Kidney epithelial cell (primary cell): ENCODE results near the gene TRMT11. TPM values are rescaled to one million over a fixed set of nuclear protein-coding genes. Genes with fewer than 3 reads are reported as not detected.

Experiments used
- DNase-seq: peaks from one replicate; pipeline ENCODE4 v3.0.0-alpha.2; 2010; ENCODE audit warnings: low read depth
- H3K27me3 ChIP-seq: 2 replicates; pipeline ENCODE4 v1.6.0; 2011; ENCODE audit warnings: low read length; ENCODE audit not compliant: control insufficient read depth, insufficient read depth
- H3K36me3 ChIP-seq: 2 replicates; pipeline ENCODE4 v1.5.1; 2011; ENCODE audit warnings: low read length; ENCODE audit not compliant: control insufficient read depth, insufficient read depth
- H3K4me3 ChIP-seq: 2 replicates; pipeline ENCODE4 v1.5.1; 2011; ENCODE audit warnings: low read depth, mild to moderate bottlenecking, control low read depth, low read length
- total RNA-seq: library from RNA; depleted of rRNA; stranded (reverse); fragments of >200 nt; gene quantifications from 2 replicates; pipeline ENCODE4 v1.2.3, GENCODE V29; 2015
- TF ChIP-seq, protein P1 (sequence below): IDR thresholded peaks from 2 replicates; pipeline ENCODE4 v1.5.1; 2011; ENCODE audit warnings: mild to moderate bottlenecking, moderate library complexity, low read length, control low read depth, inconsistent platforms; ENCODE audit not compliant: insufficient read depth, poor library complexity, severe bottlenecking

TRMT11 gene
- total RNA-seq, 1 donor from 2014 or later = 18.8 TPM

DNA sequence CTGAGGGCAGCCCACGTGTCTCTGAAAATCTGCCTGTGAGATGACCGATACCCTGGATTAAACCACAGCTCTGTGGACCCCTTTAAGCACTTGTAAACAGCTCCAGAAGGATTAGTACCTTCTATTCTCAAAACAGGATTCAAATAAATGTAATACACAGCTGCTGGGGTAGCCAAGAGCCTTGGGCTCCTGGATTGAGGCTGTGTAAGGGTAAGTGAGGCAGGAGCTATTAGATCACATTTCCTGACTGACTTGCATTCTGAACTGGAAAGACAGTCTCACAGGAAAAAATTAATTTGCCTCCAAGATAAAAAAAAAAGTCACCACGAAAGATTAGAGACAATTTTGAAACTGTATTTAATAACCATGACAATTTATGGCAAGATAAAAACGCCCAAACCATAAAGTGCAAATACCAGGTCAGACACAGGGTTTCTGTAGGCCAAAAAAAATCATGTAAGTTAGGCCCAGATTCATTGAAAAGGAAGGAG is 78.0 kb downstream of the TRMT11 start:
- no peak for DNase-seq
- H3K27me3 ChIP-seq = no peaks in the 10 kb centered on the region
- H3K4me3 ChIP-seq = no peak overlapping the region
- TF ChIP-seq, protein P1, sequence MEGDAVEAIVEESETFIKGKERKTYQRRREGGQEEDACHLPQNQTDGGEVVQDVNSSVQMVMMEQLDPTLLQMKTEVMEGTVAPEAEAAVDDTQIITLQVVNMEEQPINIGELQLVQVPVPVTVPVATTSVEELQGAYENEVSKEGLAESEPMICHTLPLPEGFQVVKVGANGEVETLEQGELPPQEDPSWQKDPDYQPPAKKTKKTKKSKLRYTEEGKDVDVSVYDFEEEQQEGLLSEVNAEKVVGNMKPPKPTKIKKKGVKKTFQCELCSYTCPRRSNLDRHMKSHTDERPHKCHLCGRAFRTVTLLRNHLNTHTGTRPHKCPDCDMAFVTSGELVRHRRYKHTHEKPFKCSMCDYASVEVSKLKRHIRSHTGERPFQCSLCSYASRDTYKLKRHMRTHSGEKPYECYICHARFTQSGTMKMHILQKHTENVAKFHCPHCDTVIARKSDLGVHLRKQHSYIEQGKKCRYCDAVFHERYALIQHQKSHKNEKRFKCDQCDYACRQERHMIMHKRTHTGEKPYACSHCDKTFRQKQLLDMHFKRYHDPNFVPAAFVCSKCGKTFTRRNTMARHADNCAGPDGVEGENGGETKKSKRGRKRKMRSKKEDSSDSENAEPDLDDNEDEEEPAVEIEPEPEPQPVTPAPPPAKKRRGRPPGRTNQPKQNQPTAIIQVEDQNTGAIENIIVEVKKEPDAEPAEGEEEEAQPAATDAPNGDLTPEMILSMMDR = no peak
- no peaks in the 10 kb centered on the region for H3K36me3 ChIP-seq

DNA sequence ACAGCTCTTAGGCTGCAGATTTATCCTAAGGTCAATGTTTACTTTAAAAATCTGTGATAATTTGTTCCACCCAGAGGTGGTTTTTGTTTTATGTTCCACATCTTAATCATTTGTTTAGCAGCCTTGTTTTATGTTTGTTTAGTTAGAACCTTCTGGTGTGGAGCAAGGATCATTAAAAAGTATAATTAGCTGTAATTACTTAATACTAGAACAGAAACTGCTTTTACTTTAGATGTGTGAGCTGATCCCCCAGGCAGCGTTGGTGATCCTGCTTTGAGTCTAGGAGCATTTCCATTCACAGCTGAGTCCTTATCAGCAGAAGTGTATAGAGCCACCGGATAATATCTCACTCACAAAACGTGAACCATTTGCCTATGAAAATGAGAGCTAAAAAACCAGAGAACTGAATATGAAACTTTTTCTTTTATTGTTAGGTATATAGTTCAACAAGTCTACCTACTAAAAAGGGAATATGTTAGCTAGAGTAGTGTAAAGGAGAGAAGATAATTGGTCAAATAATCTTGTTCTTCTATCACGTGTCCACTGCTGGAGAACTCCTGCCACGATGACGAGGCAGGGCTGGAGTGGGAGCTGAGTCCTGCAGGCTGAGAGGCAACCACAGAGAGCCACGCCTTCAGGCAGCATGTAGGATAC is 78.5 kb downstream of the TRMT11 start:
- Histone ChIP-seq H3K27me3 (no peaks in the 10 kb centered on the region), H3K36me3 (no peaks in the 10 kb centered on the region), H3K4me3 (no peak overlapping the region)
- no peak for DNase-seq
- TF ChIP-seq, protein P1 = no peak

DNA sequence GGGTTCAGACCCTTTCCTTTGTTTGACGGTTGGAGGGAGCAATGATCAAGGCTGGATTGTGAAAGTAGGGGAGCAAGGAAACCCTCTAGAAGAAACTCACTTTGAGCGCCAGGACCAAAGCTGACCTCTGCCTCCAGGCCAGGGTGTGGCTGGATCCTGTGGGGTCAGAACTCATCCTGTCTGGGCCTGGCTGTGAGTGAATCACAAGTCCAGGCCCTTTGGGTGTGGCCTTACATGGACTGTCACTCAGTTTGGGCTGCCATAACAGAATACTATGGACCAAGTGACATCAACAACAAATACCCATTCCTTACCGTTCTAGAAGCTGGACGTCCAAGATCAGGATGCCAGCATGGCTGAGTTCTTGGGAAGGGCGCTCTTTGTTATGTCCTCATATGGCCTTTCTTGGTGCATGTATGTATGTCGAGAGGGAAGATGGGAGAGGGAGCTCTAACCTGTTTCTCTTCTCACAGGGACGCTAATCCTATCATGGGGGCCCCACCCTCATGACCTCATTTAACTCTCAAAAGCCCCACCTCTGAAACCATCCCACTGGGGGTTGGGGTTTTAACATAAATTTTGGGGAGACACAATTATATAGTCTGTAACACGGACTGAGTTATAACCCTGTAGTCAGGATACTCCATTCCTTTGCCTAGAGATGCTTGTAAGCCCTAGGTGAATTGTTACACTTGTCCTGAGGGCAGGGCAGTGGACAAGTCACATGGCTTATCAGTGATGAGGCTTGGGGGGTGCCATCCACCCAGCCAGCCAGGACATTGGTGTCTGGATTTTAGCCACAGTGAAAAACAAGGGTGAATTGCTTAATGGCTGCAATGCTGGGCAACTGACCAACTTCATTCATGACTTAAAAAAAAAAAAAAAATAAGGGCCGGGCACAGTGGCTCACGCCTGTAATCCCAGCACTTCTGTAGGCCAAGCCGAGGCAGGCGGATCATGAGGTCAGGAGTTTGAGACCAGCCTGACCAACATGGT is 80.0 kb downstream of the TRMT11 start:
- TF ChIP-seq, protein P1 = no peak
- no peak overlapping the region for H3K4me3 ChIP-seq
- no peaks in the 10 kb centered on the region for H3K36me3 ChIP-seq
- no peaks in the 10 kb centered on the region for H3K27me3 ChIP-seq
- no peak for DNase-seq

DNA sequence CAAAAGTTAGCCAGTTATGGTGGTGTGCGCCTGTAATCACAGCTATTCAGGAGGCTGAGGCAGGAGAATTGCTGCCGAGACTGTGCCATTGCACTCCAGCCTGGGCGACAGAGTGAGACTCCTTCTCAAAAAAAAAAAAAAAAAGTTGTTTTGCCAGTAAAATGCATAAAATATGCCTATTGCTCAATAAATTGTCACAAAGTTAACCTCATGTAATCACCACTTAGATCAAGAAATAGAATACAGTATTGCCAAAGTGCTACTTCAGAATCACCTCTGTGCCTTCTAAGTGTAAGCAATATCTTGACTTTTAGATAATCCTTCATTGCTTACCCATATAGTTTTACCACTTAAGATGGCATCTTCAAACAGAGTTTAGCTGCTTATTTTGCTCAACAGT is 80.7 kb downstream of the TRMT11 start:
- no peaks in the 10 kb centered on the region for H3K27me3 ChIP-seq
- TF ChIP-seq, protein P1 = no peak
- DNase-seq = no peak
- H3K36me3 ChIP-seq = no peaks in the 10 kb centered on the region
- no peak overlapping the region for H3K4me3 ChIP-seq

DNA sequence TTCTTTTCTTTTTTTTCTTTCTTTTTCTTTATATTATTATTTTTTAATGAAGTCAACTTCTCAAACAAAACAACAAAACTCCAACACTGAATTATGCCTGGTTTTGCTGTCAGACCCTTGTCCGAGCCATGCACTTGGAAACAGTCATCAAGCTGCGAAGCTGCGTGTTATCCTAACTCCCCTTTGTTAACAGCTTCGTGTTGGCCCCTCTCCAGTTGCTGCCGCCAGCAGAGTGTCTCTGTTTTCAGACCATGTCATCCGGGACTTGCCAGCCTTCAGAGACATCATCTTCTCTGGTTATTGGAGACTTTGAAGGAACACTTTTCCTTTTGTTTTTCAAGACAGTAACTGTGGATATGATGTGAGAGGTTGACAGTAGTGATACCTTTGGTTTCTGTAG is 83.1 kb downstream of the TRMT11 start:
- H3K4me3 ChIP-seq = no peak overlapping the region
- H3K27me3 ChIP-seq = no peaks in the 10 kb centered on the region
- no peak for DNase-seq
- no peaks in the 10 kb centered on the region for H3K36me3 ChIP-seq
- TF ChIP-seq, protein P1 = no peak
